ENCODE data around the gene C1GALT1.
"Not testable (repeated sequence)": the region's sequence is repeated elsewhere in the genome, so short reads cannot be mapped to it uniquely, and the experiment has no call there.

Gene C1GALT1

DNA sequence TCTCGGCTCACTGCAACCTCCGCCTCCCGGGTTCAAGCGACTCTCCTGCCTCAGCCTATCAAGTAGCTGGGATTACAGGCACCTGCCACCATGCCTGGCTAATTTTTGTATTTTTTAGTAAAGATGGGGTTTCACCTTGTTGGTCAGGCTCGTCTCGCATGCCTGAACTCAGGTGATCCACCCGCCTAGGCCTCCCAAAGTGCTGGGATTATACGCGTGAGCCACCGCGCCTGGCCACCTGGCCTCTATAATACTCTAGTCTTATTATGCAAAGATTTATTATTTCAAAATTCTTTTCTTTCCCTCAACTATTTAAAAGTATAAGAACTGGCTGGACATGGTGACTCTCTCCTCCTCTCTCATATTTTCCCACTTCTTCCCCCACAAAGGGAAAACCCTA is 30.0 kb upstream of the C1GALT1 start:
- Mint-ChIP-seq H3K36me3 (ENCODE audit: low read depth) (no peaks in the 10 kb centered on the region), H3K4me1 (no peaks in the 10 kb centered on the region), H3K9me3 (peaks cover 28% of the 10 kb centered on the region), H3K27ac (no peak overlapping the region), H3K27me3 (ENCODE audit: low read depth, poor library complexity) (peaks cover 8% of the 10 kb centered on the region), H3K4me3 (no peak overlapping the region)
- DNase-seq, result no peak
- TF ChIP-seq, protein P1, sequence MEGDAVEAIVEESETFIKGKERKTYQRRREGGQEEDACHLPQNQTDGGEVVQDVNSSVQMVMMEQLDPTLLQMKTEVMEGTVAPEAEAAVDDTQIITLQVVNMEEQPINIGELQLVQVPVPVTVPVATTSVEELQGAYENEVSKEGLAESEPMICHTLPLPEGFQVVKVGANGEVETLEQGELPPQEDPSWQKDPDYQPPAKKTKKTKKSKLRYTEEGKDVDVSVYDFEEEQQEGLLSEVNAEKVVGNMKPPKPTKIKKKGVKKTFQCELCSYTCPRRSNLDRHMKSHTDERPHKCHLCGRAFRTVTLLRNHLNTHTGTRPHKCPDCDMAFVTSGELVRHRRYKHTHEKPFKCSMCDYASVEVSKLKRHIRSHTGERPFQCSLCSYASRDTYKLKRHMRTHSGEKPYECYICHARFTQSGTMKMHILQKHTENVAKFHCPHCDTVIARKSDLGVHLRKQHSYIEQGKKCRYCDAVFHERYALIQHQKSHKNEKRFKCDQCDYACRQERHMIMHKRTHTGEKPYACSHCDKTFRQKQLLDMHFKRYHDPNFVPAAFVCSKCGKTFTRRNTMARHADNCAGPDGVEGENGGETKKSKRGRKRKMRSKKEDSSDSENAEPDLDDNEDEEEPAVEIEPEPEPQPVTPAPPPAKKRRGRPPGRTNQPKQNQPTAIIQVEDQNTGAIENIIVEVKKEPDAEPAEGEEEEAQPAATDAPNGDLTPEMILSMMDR (IDR thresholded peaks at IDR 0.05), result no peak

DNA sequence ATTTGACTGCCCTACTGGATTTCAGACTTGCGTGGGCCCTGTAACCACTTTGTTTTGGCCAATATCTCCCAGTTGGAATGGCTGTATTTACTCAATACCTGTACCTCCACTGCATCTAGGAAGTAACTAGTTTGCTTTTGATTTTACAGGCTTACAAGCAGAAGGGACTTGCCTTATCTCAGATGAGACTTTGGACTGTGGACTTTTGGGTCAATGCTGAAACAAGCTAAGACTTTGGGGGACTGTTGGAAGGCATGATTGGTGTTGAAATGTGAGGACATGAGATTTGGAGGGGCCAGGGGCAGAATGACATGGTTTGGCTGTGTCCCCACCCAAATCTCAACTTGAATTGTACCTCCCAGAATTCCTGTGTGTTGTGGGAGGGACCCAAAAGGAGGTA is 28.0 kb upstream of the C1GALT1 start:
- peaks cover 12% of the 10 kb centered on the region for H3K27me3 Mint-ChIP-seq (ENCODE audit: low read depth, poor library complexity)
- H3K9me3 Mint-ChIP-seq, result peaks cover 28% of the 10 kb centered on the region
- H3K4me1 Mint-ChIP-seq; H3K27ac Mint-ChIP-seq; H3K4me3 Mint-ChIP-seq; DNase-seq; H3K36me3 Mint-ChIP-seq (ENCODE audit: low read depth): not testable (repeated sequence)

DNA sequence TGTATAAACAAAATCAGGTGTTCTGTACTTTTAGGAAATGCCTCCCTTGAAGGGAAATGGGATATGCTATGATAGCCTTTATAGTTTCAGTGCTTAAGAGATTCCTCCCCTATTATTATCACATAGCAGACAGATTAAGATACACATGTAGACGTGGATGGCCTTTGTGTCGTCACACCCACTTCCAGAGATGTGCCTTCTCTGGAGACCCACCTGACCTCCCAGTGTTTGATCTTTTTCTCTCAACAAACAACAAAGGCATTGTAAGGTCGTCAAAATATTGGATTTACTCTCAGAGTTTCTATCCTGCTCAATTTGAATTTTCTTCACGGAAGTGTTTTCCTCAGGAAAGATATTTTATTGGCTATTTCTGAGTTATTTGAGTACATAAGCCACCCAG is 25.7 kb upstream of the C1GALT1 start:
- no peak for DNase-seq
- Mint-ChIP-seq H3K9me3 (peaks cover 28% of the 10 kb centered on the region), H3K4me1 (no peaks in the 10 kb centered on the region), H3K27ac (no peak overlapping the region), H3K36me3 (ENCODE audit: low read depth) (no peaks in the 10 kb centered on the region), H3K4me3 (no peak overlapping the region), H3K27me3 (ENCODE audit: low read depth, poor library complexity) (peaks cover 10% of the 10 kb centered on the region)
- TF ChIP-seq, protein P1 (IDR thresholded peaks at IDR 0.05), result no peak

DNA sequence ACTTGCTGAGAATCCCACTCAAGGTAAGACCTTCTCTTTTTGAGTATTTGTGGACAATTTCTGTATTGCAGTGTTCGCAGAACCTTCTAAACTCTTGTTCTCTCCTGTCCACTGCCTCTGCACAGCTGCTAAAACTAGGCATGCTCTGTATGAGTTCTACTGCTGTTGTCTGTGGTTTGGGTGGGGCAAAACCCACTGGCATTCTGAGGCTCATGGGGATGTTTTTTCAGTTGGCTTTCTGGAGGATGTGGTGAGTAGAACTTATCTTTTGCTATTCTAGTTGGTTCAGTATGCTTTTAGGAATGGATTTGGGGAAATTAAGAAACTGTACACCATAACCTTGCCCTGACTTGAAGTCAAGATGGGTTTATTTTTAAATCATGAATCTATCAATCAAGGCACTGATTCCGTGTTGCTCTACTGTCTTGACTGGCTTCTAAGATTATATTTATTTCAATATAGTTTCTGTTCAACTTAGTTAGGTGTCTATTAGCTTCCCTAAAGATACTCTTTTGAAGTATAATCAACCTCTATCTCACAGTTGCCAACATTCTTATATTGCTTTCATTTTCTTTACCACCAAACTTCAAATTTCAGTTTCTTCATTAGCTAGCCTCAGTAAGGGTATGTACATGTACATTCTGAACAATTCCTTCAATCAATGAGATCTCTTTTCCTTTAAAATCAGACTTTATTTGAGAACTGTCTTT is 25.0 kb upstream of the C1GALT1 start:
- H3K36me3 Mint-ChIP-seq (ENCODE audit: low read depth), result no peaks in the 10 kb centered on the region
- TF ChIP-seq, protein P1 (IDR thresholded peaks at IDR 0.05), result no peak
- no peak overlapping the region for H3K27ac Mint-ChIP-seq
- DNase-seq, result no peak
- H3K9me3 Mint-ChIP-seq, result peaks cover 28% of the 10 kb centered on the region
- peaks cover 10% of the 10 kb centered on the region for H3K27me3 Mint-ChIP-seq (ENCODE audit: low read depth, poor library complexity)
- no peak overlapping the region for H3K4me3 Mint-ChIP-seq
- H3K4me1 Mint-ChIP-seq, result no peaks in the 10 kb centered on the region

DNA sequence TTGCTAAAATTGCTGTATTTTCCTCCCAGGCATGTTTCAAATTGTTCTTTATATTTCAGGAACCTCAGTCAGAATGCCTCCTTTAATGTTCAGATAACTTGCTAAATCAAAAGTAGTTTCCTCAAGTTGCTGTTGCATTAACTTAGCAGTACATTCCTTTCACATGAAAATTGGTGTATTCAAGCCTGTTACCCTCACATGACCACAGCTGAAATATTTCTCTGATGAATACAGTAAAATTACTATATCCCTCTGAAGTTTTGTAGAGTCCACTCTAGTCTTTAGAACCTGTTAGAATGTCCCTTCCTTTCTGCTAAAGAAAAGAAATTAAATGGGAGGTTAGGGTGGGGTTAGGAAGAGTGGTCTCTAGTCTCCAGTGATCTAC is 24.5 kb upstream of the C1GALT1 start:
- no peaks in the 10 kb centered on the region for H3K36me3 Mint-ChIP-seq (ENCODE audit: low read depth)
- H3K27ac Mint-ChIP-seq, result no peak overlapping the region
- TF ChIP-seq, protein P1 (IDR thresholded peaks at IDR 0.05), result no peak
- peaks cover 10% of the 10 kb centered on the region for H3K27me3 Mint-ChIP-seq (ENCODE audit: low read depth, poor library complexity)
- no peak for DNase-seq
- H3K9me3 Mint-ChIP-seq, result peaks cover 28% of the 10 kb centered on the region
- no peak overlapping the region for H3K4me3 Mint-ChIP-seq
- no peaks in the 10 kb centered on the region for H3K4me1 Mint-ChIP-seq

DNA sequence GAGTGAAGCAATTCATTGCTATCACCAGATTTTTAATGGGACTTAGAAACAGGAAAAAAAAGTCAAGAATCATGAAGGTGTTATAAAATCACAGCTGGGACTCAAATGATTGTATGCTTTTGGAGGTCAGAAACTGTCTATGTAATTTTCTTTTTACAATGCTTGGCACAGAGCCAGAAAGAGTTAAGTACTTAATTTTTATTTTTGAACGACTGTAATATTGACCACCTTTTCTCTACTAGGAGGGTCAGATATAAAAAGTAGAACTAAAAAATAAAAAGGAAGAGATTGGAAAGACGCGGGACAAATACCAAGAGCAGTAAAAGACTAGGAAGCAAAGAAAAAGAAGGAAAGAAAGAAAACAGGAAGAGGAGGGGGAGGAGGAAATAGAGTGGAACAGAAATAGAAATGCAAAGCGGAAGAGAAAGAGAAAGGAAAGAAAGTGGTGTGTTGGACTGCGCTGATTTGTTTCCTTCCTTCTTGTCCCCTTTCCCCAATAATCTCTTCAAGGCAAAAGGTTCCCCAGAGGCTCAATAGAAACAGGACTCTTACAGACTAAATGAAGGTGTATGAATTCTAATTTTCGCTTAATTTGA is 23.2 kb upstream of the C1GALT1 start:
- H3K4me1 Mint-ChIP-seq, result no peaks in the 10 kb centered on the region
- TF ChIP-seq, protein P1 (IDR thresholded peaks at IDR 0.05), result no peak
- H3K27me3 Mint-ChIP-seq (ENCODE audit: low read depth, poor library complexity), result peaks cover 6% of the 10 kb centered on the region
- no peak overlapping the region for H3K4me3 Mint-ChIP-seq
- H3K27ac Mint-ChIP-seq, result no peak overlapping the region
- H3K9me3 Mint-ChIP-seq, result peaks cover 15% of the 10 kb centered on the region
- H3K36me3 Mint-ChIP-seq (ENCODE audit: low read depth), result no peaks in the 10 kb centered on the region
- DNase-seq, result no peak
